GM21825 (cell line): ENCODE measurements around the gene EPAS1.

ENCODE experiments used
- ATAC-seq: cut with Tn5 transposase; IDR thresholded peaks from one replicate; pipeline ENCODE4 v1.9.1; 2021; ENCODE audit warnings: mild to moderate bottlenecking, moderate library complexity; ENCODE audit not compliant: unreplicated experiment

The EPAS1 gene

GRCh38 chr2:46337208-46337994 is 40.2 kb downstream of the EPAS1 start:
- no peak for ATAC-seq

- ATAC-seq, result no peak
Observed at GRCh38 chr2:46338674-46339073, 41.5 kb downstream of the EPAS1 start.

- no peak for ATAC-seq
Observed at GRCh38 chr2:46339200-46339599, 42.0 kb downstream of the EPAS1 start.

- ATAC-seq, result no peak
Observed at GRCh38 chr2:46339676-46340459, 42.7 kb downstream of the EPAS1 start.

- no peak for ATAC-seq
Observed at GRCh38 chr2:46340740-46341420, 43.7 kb downstream of the EPAS1 start.

- ATAC-seq, result no peak
Observed at GRCh38 chr2:46342566-46343315, 45.5 kb downstream of the EPAS1 start.

- ATAC-seq, result no peak
Observed at GRCh38 chr2:46344706-46345105, 47.5 kb downstream of the EPAS1 start.

- ATAC-seq, result no peak
Observed at GRCh38 chr2:46345775-46346174, 48.6 kb downstream of the EPAS1 start.

- no peak for ATAC-seq
Observed at GRCh38 chr2:46346719-46347118, 49.5 kb downstream of the EPAS1 start.

GRCh38 chr2:46347648-46348280 is 50.6 kb downstream of the EPAS1 start:
- no peak for ATAC-seq

GRCh38 chr2:46349115-46349547 is 51.9 kb downstream of the EPAS1 start:
- no peak for ATAC-seq

- no peak for ATAC-seq
Observed at GRCh38 chr2:46350029-46350689, 53.0 kb downstream of the EPAS1 start.

GRCh38 chr2:46351098-46351749 is 54.0 kb downstream of the EPAS1 start:
- no peak for ATAC-seq

GRCh38 chr2:46351750-46352138 is 54.5 kb downstream of the EPAS1 start:
- ATAC-seq, result no peak

GRCh38 chr2:46352621-46353020 is 55.4 kb downstream of the EPAS1 start:
- no peak for ATAC-seq

GRCh38 chr2:46353509-46353908 is 56.3 kb downstream of the EPAS1 start:
- no peak for ATAC-seq

GRCh38 chr2:46355756-46356155 is 58.5 kb downstream of the EPAS1 start:
- no peak for ATAC-seq

- no peak for ATAC-seq
Observed at GRCh38 chr2:46356991-46357390, 59.8 kb downstream of the EPAS1 start.

GRCh38 chr2:46358713-46359112 is 61.5 kb downstream of the EPAS1 start:
- ATAC-seq, result no peak
